OCI-LY1 (cell line): ENCODE results near the gene GUSB.

Experiments used
- EZH2 ChIP-seq: fragments of 200-600 bp; sonication (generic), shearing (Covaris generic); IDR thresholded peaks from 2 replicates; pipeline ENCODE4 v1.8.0; 2017; ENCODE audit warnings: borderline replicate concordance, mixed run types, mild to moderate bottlenecking, antibody characterized with exemption, low read length, moderate library complexity, mixed read lengths
- TF ChIP-seq, protein P1 (sequence below): fragments of 200-600 bp; sonication (generic), shearing (Covaris generic); IDR thresholded peaks from 2 replicates; pipeline ENCODE4 v1.5.1; 2017; ENCODE audit warnings: mild to moderate bottlenecking, antibody characterized with exemption, low read length, moderate library complexity, mixed read lengths

DNA sequence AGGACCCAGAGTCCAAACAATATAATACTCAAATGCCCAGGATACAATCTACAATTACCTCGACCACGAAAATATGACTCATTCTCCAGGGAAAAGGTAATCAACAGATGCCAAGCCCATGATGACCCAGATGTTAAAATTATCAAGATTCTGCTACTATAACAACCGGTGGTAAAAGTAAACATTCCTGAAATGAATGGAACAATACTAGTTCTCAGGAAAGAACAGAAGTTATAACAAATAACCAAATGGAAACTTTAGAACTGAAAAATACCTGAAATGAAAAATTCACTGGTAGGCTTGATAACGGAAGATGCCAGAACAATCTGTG lies 34.1 kb upstream of the GUSB start:
- TF ChIP-seq, protein P1, sequence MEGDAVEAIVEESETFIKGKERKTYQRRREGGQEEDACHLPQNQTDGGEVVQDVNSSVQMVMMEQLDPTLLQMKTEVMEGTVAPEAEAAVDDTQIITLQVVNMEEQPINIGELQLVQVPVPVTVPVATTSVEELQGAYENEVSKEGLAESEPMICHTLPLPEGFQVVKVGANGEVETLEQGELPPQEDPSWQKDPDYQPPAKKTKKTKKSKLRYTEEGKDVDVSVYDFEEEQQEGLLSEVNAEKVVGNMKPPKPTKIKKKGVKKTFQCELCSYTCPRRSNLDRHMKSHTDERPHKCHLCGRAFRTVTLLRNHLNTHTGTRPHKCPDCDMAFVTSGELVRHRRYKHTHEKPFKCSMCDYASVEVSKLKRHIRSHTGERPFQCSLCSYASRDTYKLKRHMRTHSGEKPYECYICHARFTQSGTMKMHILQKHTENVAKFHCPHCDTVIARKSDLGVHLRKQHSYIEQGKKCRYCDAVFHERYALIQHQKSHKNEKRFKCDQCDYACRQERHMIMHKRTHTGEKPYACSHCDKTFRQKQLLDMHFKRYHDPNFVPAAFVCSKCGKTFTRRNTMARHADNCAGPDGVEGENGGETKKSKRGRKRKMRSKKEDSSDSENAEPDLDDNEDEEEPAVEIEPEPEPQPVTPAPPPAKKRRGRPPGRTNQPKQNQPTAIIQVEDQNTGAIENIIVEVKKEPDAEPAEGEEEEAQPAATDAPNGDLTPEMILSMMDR, result no peak
- TF ChIP-seq EZH2, result no peak
